Measurements from ENCODE around the gene SCN5A.

DNA sequence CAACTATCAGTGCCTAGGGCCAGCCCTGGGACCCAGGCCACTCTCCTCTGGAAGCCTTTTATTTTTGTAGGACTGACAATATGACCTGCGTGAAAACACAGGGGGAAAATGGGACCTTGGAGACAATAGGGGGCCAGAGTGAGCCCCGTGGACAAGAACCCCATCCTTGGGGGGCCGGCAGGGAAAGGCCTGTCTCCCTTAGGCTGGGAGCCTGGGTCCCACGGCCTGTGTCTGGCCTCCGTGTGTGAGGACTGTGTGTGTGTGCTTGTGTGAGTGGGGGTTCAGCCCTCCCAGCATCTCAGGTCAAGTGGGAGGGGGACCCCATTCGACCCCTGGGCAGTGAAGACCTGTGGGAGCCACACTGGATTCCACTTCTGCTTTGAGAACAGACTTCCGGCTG is 100.0 kb downstream of the SCN5A start:
- TF ChIP-seq, protein P1, sequence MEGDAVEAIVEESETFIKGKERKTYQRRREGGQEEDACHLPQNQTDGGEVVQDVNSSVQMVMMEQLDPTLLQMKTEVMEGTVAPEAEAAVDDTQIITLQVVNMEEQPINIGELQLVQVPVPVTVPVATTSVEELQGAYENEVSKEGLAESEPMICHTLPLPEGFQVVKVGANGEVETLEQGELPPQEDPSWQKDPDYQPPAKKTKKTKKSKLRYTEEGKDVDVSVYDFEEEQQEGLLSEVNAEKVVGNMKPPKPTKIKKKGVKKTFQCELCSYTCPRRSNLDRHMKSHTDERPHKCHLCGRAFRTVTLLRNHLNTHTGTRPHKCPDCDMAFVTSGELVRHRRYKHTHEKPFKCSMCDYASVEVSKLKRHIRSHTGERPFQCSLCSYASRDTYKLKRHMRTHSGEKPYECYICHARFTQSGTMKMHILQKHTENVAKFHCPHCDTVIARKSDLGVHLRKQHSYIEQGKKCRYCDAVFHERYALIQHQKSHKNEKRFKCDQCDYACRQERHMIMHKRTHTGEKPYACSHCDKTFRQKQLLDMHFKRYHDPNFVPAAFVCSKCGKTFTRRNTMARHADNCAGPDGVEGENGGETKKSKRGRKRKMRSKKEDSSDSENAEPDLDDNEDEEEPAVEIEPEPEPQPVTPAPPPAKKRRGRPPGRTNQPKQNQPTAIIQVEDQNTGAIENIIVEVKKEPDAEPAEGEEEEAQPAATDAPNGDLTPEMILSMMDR (conservative IDR thresholded peaks at IDR 0.05) = no peak
- TF ChIP-seq EZH2 (IDR thresholded peaks at IDR 0.05; ENCODE audit: low read depth) = no peak

Measured in PC-9 (cell line).